Natural killer cell (primary cell): ENCODE results near the gene ARSB. TPM values are rescaled to one million over a fixed set of nuclear protein-coding genes. Genes with fewer than 3 reads are reported as not detected.

Experiments used
- ATAC-seq, 3 donors: fragments of 150-1000 bp in 2 of 3; fragments of 200-7000 bp in 1 of 3; cut with Tn5 transposase; 1 replicate in 1 of 3; 2 replicates in 2 of 3; pipeline ENCODE4 v1.10.0; 2021; ENCODE audit warnings: mild to moderate bottlenecking in 2 of 3, moderate library complexity in 2 of 3
- DNase-seq, 2 donors: peaks; one replicate each; pipeline versions ENCODE4 v3.0.0 to v3.0.0-alpha.2; 2013 to 2021; ENCODE audit warnings: mixed read lengths in 1 of 2
- H3K27ac ChIP-seq: one replicate; pipeline ENCODE4 v1.5.1; 2013; ENCODE audit warnings: mild to moderate bottlenecking, low read length
- H3K27me3 ChIP-seq: one replicate; pipeline ENCODE4 v1.6.1; 2013; ENCODE audit warnings: low read length; ENCODE audit not compliant: control insufficient read depth, insufficient read depth
- H3K36me3 ChIP-seq: one replicate; pipeline ENCODE4 v1.6.1; 2013; ENCODE audit warnings: low read length; ENCODE audit not compliant: control insufficient read depth, insufficient read depth
- H3K4me1 ChIP-seq: one replicate; pipeline ENCODE4 v1.6.1; 2013; ENCODE audit warnings: low read length; ENCODE audit not compliant: control insufficient read depth, insufficient read depth
- H3K4me3 ChIP-seq: one replicate; pipeline ENCODE4 v1.5.1; 2013; ENCODE audit warnings: low read length
- H3K9me3 ChIP-seq: one replicate; pipeline ENCODE4 v1.6.1; 2013; ENCODE audit warnings: low read length; ENCODE audit not compliant: control insufficient read depth, insufficient read depth
- H3K27ac Mint-ChIP-seq, 2 donors: one replicate each; pipeline ENCODE4 v1.8.0; 2022; ENCODE audit warnings: mild to moderate bottlenecking in 2 of 2, mixed read lengths in 2 of 2, moderate library complexity in 1 of 2
- H3K27me3 Mint-ChIP-seq, 2 donors: one replicate each; pipeline ENCODE4 v1.8.0; 2022; ENCODE audit warnings: low read depth in 2 of 2, mixed read lengths in 2 of 2
- H3K36me3 Mint-ChIP-seq: one replicate; pipeline ENCODE4 v1.8.0; 2022; ENCODE audit warnings: mixed read lengths
- H3K4me1 Mint-ChIP-seq, 2 donors: one replicate each; pipeline ENCODE4 v1.8.0; 2022; ENCODE audit warnings: mixed read lengths in 2 of 2
- H3K4me3 Mint-ChIP-seq: one replicate; pipeline ENCODE4 v1.8.0; 2022; ENCODE audit warnings: mild to moderate bottlenecking, moderate library complexity, mixed read lengths
- H3K9me3 Mint-ChIP-seq, 2 donors: one replicate each; pipeline ENCODE4 v1.8.0; 2022; ENCODE audit warnings: mixed read lengths in 2 of 2
- CTCF ChIP-seq: fragments of 200-600 bp; IDR thresholded peaks from one replicate; pipeline ENCODE4 v1.8.0; 2022; ENCODE audit warnings: antibody characterized with exemption
- WGBS: methylation state at CpG from one replicate; pipeline ENCODE4 v1.1.7; 2013; ENCODE audit warnings: missing lambda C conversion rate; ENCODE audit not compliant: insufficient coverage; 5-methylcytosine and 5-hydroxymethylcytosine counted together
- intact Hi-C: fragments of 100-400 bp; cut with micrococcal nuclease; formaldehyde crosslinking; loops from one replicate; pipeline ENCODE4 v1.14.2; 2022
- total RNA-seq, 4 donors: library from RNA; stranded (reverse); fragments of 120-200 nt in 1 of 4; gene quantifications; one replicate each; pipeline versions ENCODE4 v1.2.3 to v1.2.4, GENCODE V29; 2013 to 2022

The ARSB gene
- total RNA-seq, 3 donors from 2014 or later (not counting 1 experiment from before 2014, with no cell fraction given), result 8.6 to 12.8 (median 8.9) TPM

DNA sequence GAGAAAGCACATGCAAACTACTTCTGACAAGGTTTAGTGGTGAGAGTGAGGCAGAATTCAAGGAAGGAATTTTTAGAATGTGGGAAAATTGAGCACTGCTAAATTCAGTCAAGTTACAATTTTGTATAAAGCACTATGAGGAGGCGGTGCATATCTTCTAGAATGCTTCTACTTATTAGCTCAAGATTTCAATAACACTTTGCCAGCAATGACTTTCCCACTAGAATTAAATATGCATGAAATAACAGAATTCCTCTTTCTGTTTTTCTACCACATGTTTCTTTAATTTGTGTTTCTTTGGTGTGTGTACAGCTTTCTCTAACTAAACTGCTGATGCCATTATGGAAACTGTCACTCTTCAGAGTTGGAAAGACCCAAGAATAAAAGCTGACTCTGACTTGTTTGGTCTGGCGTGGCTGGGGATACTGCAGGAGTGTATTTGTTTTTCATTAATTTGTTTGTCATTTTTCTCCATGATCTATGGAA, 163.5 kb downstream of the ARSB start:
- H3K27ac Mint-ChIP-seq, result no peak overlapping the region
- TF ChIP-seq CTCF, result no peak
- Histone ChIP-seq H3K4me3 (no peak overlapping the region), H3K27ac (no peak overlapping the region), H3K4me1 (no peaks in the 10 kb centered on the region), H3K36me3 (no peaks in the 10 kb centered on the region), H3K9me3 (no peaks in the 10 kb centered on the region), H3K27me3 (no peaks in the 10 kb centered on the region)
- no peak overlapping the region for H3K4me3 Mint-ChIP-seq
- no peaks in the 10 kb centered on the region for H3K27me3 Mint-ChIP-seq
- ATAC-seq, result no peak
- intact Hi-C loops, result no loop called here
- H3K4me1 Mint-ChIP-seq, result no peaks in the 10 kb centered on the region
- no peak for DNase-seq
- H3K9me3 Mint-ChIP-seq, result no peaks in the 10 kb centered on the region
- no peaks in the 10 kb centered on the region for H3K36me3 Mint-ChIP-seq
- WGBS, result 76% methylated on average over 2 of the region's 2 CpGs

DNA sequence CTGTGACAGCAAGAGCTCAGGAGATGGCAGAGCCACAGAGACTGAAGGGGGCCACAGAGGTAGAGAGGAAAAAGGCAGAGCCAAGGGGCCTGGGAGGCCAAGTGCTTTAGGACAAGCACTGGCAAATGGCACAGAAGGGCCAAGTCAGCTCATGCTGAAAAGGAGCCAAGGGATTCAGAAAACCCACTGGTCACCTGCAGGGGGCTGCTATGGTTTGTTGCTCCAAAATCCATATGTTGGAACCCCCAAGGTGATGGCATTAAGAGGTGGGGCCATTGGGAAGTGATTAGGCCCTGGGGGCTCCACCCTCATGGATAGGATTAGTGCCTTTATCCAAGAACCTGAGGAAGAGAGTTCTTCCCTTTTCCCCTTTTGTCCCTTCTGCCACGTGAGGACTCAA, 165.4 kb downstream of the ARSB start:
- Mint-ChIP-seq H3K4me3 (no peak overlapping the region), H3K27ac (no peak overlapping the region), H3K4me1 (peaks cover 0 to under 1% of the 10 kb centered on the region in 2 donors), H3K27me3 (no peaks in the 10 kb centered on the region), H3K9me3 (no peaks in the 10 kb centered on the region), H3K36me3 (no peaks in the 10 kb centered on the region)
- DNase-seq (no peak), ATAC-seq (no peak)
- intact Hi-C loops, result no loop called here
- 71% methylated on average over 1 of the region's 1 CpG for WGBS
- Histone ChIP-seq H3K4me3 (no peak overlapping the region), H3K4me1 (no peaks in the 10 kb centered on the region), H3K9me3 (no peaks in the 10 kb centered on the region), H3K27me3 (no peaks in the 10 kb centered on the region), H3K36me3 (no peaks in the 10 kb centered on the region), H3K27ac (no peak overlapping the region)
- no peak for TF ChIP-seq CTCF

DNA sequence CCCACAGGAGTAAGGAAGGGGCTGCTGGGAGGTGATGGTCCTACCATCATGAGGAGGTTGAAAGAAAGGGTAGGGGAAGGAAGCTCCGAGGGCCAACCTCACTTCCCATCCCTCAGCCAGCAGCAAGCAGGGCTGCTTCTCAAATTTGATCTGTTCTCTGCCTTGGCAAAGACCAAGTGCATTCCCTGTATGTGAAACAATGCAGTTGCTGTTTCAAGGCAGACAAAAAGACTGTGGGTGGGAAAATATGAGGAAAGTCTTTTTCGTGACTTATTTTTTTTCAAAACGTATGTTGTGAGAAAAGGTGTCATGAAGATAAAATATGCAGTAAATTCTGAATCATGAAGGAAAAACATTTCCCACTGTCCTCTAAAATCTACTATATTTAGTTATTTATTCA, 165.9 kb downstream of the ARSB start:
- intact Hi-C loops, result no loop called here
- no peak overlapping the region for H3K4me3 ChIP-seq
- no peak for TF ChIP-seq CTCF
- peaks cover 0 to 5% of the 10 kb centered on the region in 2 donors for H3K4me1 Mint-ChIP-seq
- H3K4me3 Mint-ChIP-seq, result no peak overlapping the region
- no peaks in the 10 kb centered on the region for H3K9me3 Mint-ChIP-seq
- ATAC-seq (no peak), DNase-seq (no peak)
- no peaks in the 10 kb centered on the region for H3K9me3 ChIP-seq
- H3K27me3 ChIP-seq, result no peaks in the 10 kb centered on the region
- H3K27ac ChIP-seq, result no peak overlapping the region
- H3K36me3 ChIP-seq, result no peaks in the 10 kb centered on the region
- H3K27me3 Mint-ChIP-seq, result no peaks in the 10 kb centered on the region
- 84% methylated on average over 3 of the region's 3 CpGs for WGBS
- H3K4me1 ChIP-seq, result no peaks in the 10 kb centered on the region
- no peak overlapping the region for H3K27ac Mint-ChIP-seq
- H3K36me3 Mint-ChIP-seq, result no peaks in the 10 kb centered on the region

- Mint-ChIP-seq H3K27ac (no peak overlapping the region), H3K27me3 (no peaks in the 10 kb centered on the region), H3K9me3 (no peaks in the 10 kb centered on the region), H3K4me1 (peaks cover 0 to 6% of the 10 kb centered on the region in 2 donors), H3K4me3 (no peak overlapping the region), H3K36me3 (no peaks in the 10 kb centered on the region)
- no peak overlapping the region for H3K4me3 ChIP-seq
- 100% methylated on average over 3 of the region's 3 CpGs for WGBS
- ATAC-seq, result no peak
- H3K36me3 ChIP-seq, result no peaks in the 10 kb centered on the region
- intact Hi-C loops, result no loop called here
- H3K27ac ChIP-seq, result no peak overlapping the region
- no peak for TF ChIP-seq CTCF
- DNase-seq, result no peak
- no peaks in the 10 kb centered on the region for H3K27me3 ChIP-seq
- no peaks in the 10 kb centered on the region for H3K9me3 ChIP-seq
- no peaks in the 10 kb centered on the region for H3K4me1 ChIP-seq
Observed at GRCh38 chr5:78816143-78816765, 168.9 kb downstream of the ARSB start.
